GM13976 (cell line): ENCODE measurements around the gene SRPK1.

Experiments
- DNase-seq: peaks from one replicate; pipeline ENCODE4 v3.0.0; 2012; ENCODE audit warnings: low spot score
- CTCF ChIP-seq: IDR thresholded peaks from 2 replicates; pipeline ENCODE4 v1.5.1; 2012; ENCODE audit warnings: borderline replicate concordance, mild to moderate bottlenecking; ENCODE audit not compliant: insufficient read depth; ENCODE audit errors: extremely low read depth, missing control alignments, control extremely low read depth
- in situ Hi-C: fragments of 300-500 bp; cut with MboI; formaldehyde crosslinking; loops from one replicate; pipeline ENCODE4 v1.12.0; 2022; ENCODE audit warnings: low sequenced_read_pairs, mixed read lengths, inconsistent platforms; ENCODE audit not compliant: unreplicated experiment

The SRPK1 gene

GRCh38 chr6:35960187-35960586 is 39.3 kb upstream of the SRPK1 start:
- in situ Hi-C loops = no loop called here
- DNase-seq = no peak
- no peak for TF ChIP-seq CTCF

- no peak for DNase-seq
- in situ Hi-C loops = no loop called here
- TF ChIP-seq CTCF = no peak
Measured at GRCh38 chr6:35955970-35956369, 35.1 kb upstream of the SRPK1 start.

- DNase-seq = no peak
- in situ Hi-C loops = no loop called here
- no peak for TF ChIP-seq CTCF
Measured at GRCh38 chr6:35955521-35955920, 34.6 kb upstream of the SRPK1 start.

GRCh38 chr6:35955071-35955470 is 34.2 kb upstream of the SRPK1 start:
- TF ChIP-seq CTCF = no peak
- no peak for DNase-seq
- in situ Hi-C loops = no loop called here

GRCh38 chr6:35954333-35954732 is 33.4 kb upstream of the SRPK1 start:
- no peak for DNase-seq
- TF ChIP-seq CTCF = no peak
- in situ Hi-C loops = no loop called here

- in situ Hi-C loops = no loop called here
- no peak for DNase-seq
- TF ChIP-seq CTCF = no peak
Measured at GRCh38 chr6:35948725-35949124, 27.8 kb upstream of the SRPK1 start.

GRCh38 chr6:35945650-35946025 is 24.7 kb upstream of the SRPK1 start:
- no peak for TF ChIP-seq CTCF
- DNase-seq = no peak
- in situ Hi-C loops = no loop called here
